GM12878 (cell line): ENCODE data around the gene CPNE6. TPM values are rescaled to one million over a fixed set of nuclear protein-coding genes. Genes with fewer than 3 reads are reported as not detected.

Experiments
- ATAC-seq: fragments of 200-7000 bp; cut with Tn5 transposase; 3 replicates; pipeline ENCODE4 v1.9.1; 2020; ENCODE audit warnings: mild to moderate bottlenecking, moderate library complexity
- BruUV-seq: library from RNA; stranded (reverse); fragments of 400-500 nt; replicated peaks from 2 replicates; lab custom pipeline; 2021; lab: Mats Ljungman, UMichigan
- CTCF ChIA-PET: fragments of 300-600 bp; sonication (Branson Sonifier 250); formaldehyde crosslinking; extraction: SDS; loops from one replicate; lab custom pipeline; 2021; ENCODE audit warnings: inconsistent platforms; lab: Yijun Ruan, JAX
- POLR2A ChIA-PET: fragments of 350-600 bp; formaldehyde crosslinking; extraction: SDS; loops from one replicate; lab custom pipeline; 2021; ENCODE audit warnings: inconsistent platforms; lab: Charles Lee
- RAD21 ChIA-PET: fragments of 300-600 bp; sonication (Branson Sonifier 250); formaldehyde crosslinking; loops from one replicate; lab custom pipeline; 2023; ENCODE audit warnings: antibody characterized with exemption; ENCODE audit not compliant: unreplicated experiment; lab: Charles Lee
- SMC1A ChIA-PET: fragments of 300-600 bp; sonication (Branson Sonifier 250); formaldehyde crosslinking; loops from one replicate; lab custom pipeline; 2023; ENCODE audit not compliant: unreplicated experiment, uncharacterized antibody; lab: Charles Lee
- DNase-seq: peaks from one replicate; pipeline ENCODE4 v3.0.0-alpha.2; 2011; ENCODE audit warnings: low read depth, low spot score
- FAIRE-seq: peaks from 3 replicates; lab custom pipeline; 2011; peaks lifted over from hg19 to GRCh38; lab: Jason Lieb, UNC
- H2AFZ ChIP-seq: 2 replicates; pipeline ENCODE4 v1.6.0; 2011; ENCODE audit warnings: low read depth, low read length, control low read depth; ENCODE audit not compliant: control insufficient read depth
- H3K27ac ChIP-seq: 2 replicates; pipeline ENCODE4 v1.5.1; 2011; ENCODE audit warnings: control low read depth; ENCODE audit not compliant: control insufficient read depth, insufficient read depth
- H3K27me3 ChIP-seq, 2 experiments: replicated peaks in 1 of 2; 2 replicates each; pipeline versions ENCODE4 v1.6.0 to v1.6.1; 2011; ENCODE audit warnings: low read length in 1 of 2; ENCODE audit not compliant: control insufficient read depth in 2 of 2, insufficient read depth in 2 of 2
- H3K36me3 ChIP-seq, 2 experiments: 2 replicates each; pipeline ENCODE4 v1.5.1; 2011; ENCODE audit warnings: low read length in 1 of 2; ENCODE audit not compliant: control insufficient read depth in 2 of 2, insufficient read depth in 2 of 2
- H3K4me1 ChIP-seq: 2 replicates; pipeline ENCODE4 v1.6.1; 2011; ENCODE audit warnings: mild to moderate bottlenecking, low read length, moderate library complexity, mixed read lengths; ENCODE audit not compliant: control insufficient read depth, insufficient read depth
- H3K4me2 ChIP-seq: 2 replicates; pipeline ENCODE4 v1.6.0; 2011; ENCODE audit warnings: control low read depth; ENCODE audit not compliant: control insufficient read depth, insufficient read depth
- H3K4me3 ChIP-seq: fragments of 200-600 bp; sonication (generic); 2 replicates; pipeline ENCODE4 v1.5.1; 2016
- H3K79me2 ChIP-seq: 2 replicates; pipeline ENCODE4 v1.6.0; 2011; ENCODE audit warnings: low read length; ENCODE audit not compliant: control insufficient read depth, insufficient read depth
- H3K9ac ChIP-seq: 2 replicates; pipeline ENCODE4 v1.8.0; 2011; ENCODE audit warnings: low read length, control low read depth, mixed read lengths; ENCODE audit not compliant: control insufficient read depth, insufficient read depth
- H3K9me3 ChIP-seq: replicated peaks from 3 replicates; pipeline ENCODE4 v1.5.1; 2011; ENCODE audit warnings: mild to moderate bottlenecking, low read length; ENCODE audit not compliant: control insufficient read depth, insufficient read depth
- H4K20me1 ChIP-seq: 2 replicates; pipeline ENCODE4 v1.6.0; 2011; ENCODE audit not compliant: control insufficient read depth, insufficient read depth
- BRCA1 ChIP-seq: IDR thresholded peaks from 2 replicates; pipeline ENCODE4 v1.6.1; 2011; ENCODE audit warnings: low read depth, low read length, improper control_type of control experiment
- FOXK2 ChIP-seq: fragments of 450-650 bp; IDR thresholded peaks from 2 replicates; pipeline ENCODE4 v1.6.1; 2017; ENCODE audit warnings: mild to moderate bottlenecking, moderate library complexity
- JUND ChIP-seq: IDR thresholded peaks from 2 replicates; pipeline ENCODE4 v1.6.1; 2012; ENCODE audit warnings: low read depth, mild to moderate bottlenecking, low read length, improper control_type of control experiment, moderate library complexity
- MXI1 ChIP-seq: fragments of 150-350 bp; IDR thresholded peaks from 2 replicates; pipeline ENCODE4 v1.6.1; 2011; ENCODE audit warnings: low read depth, mild to moderate bottlenecking, inconsistent platforms, low read length, improper control_type of control experiment
- TBL1XR1 ChIP-seq: IDR thresholded peaks from 2 replicates; pipeline ENCODE4 v1.6.1; 2012; ENCODE audit warnings: low read depth, low read length, improper control_type of control experiment
- ZBED1 ChIP-seq: IDR thresholded peaks from 2 replicates; pipeline ENCODE4 v1.6.1; 2016; ENCODE audit warnings: borderline replicate concordance
- WGBS: methylation state at CpG from one replicate; pipeline ENCODE4 v1.1.6; 2016; ENCODE audit warnings: low lambda C conversion rate; ENCODE audit not compliant: insufficient replicate concordance, insufficient coverage; ENCODE audit errors: missing lambda C conversion rate; 5-methylcytosine and 5-hydroxymethylcytosine counted together
- in situ Hi-C: fragments of 300-500 bp; cut with MboI; formaldehyde crosslinking; loops from 9 replicates; pipeline ENCODE4 v1.14.3; 2018; ENCODE audit warnings: mixed read lengths
- intact Hi-C: fragments of 100-400 bp; cut with micrococcal nuclease; formaldehyde crosslinking; loops from one replicate; pipeline ENCODE4 v1.14.2; 2022; ENCODE audit not compliant: unreplicated experiment
- polyA plus RNA-seq, 11 experiments: library from polyadenylated mRNA; depleted of rRNA in 4 of 11; unstranded in 6 of 11; stranded (reverse) in 5 of 11; fragments of >200 nt; fragmentation: Nextera tagmentation in 4 of 11; fragmentation: Illumina TruSeq in 1 of 11; extraction: Ambion mirVana in 4 of 11; extraction: Trizol in 1 of 11; gene quantifications; 1 replicate in 1 of 11; 2 replicates in 10 of 11; pipeline versions ENCODE4 v1.2.1 to v1.2.3, GENCODE V29; 2011 to 2016; ENCODE audit warnings: inconsistent platforms in 2 of 11, missing spikeins in 2 of 11, low read depth in 1 of 11
- total RNA-seq, 4 experiments: library from RNA; depleted of rRNA in 3 of 4; stranded (reverse); fragments of >200 nt in 3 of 4; fragmentation: Illumina TruSeq in 1 of 4; extraction: Trizol in 1 of 4; gene quantifications; 2 replicates each; pipeline versions ENCODE4 v1.2.1 to v1.2.3, GENCODE V29; 2013 to 2021
- TF ChIP-seq, protein P1 (sequence below): fragments of 450-650 bp; IDR thresholded peaks from 2 replicates; pipeline ENCODE4 v1.6.1; 2018; ENCODE audit warnings: mild to moderate bottlenecking, low read depth, moderate library complexity; ENCODE audit not compliant: partially characterized antibody
- TF ChIP-seq, protein P2 (sequence below): IDR thresholded peaks from 2 replicates; pipeline ENCODE4 v1.6.1; 2011; ENCODE audit warnings: borderline replicate concordance, low read depth, mild to moderate bottlenecking, moderate library complexity, mixed read lengths, low read length; ENCODE audit not compliant: insufficient read depth; ENCODE audit errors: extremely low read length

CPNE6 gene
- total and polyA plus RNA-seq, 10 of the 15 experiments (the other 5 are each of a cell fraction or from before 2014, with no cell fraction given) = 0.06 to 0.43 (median 0.18) TPM; not detected in 3

DNA sequence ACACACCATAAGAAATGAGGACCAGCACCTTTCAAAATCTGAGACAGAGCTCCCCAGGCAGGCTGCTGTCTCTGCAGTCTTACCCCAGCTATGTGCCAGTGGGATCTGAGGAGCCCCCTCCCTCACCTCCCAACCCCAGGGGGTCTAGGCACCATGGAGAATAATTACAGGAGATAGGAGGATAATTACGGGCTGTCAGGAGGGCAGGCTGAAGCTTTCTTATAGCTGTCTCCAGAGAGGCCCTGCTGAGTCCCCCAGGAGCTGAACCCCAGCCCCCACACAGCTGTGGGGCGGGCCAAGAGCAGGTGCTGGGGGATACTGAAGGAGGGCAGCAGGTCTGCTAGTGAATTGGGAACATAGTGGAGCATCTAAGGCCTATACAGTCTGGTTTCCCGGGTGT, 6.8 kb downstream of the CPNE6 start:
- H4K20me1 ChIP-seq = no peaks in the 10 kb centered on the region
- ChIA-PET SMC1A (interaction anchor here (1.3 to 5.2 kb wide), 2 partner anchors 14 to 20 kb away, joined by 3 to 51 read pairs; partner anchors contain the start of gene PCK2), RAD21 (no interaction called here), POLR2A (no interaction called here), CTCF (no interaction called here)
- no peak overlapping the region for H3K4me2 ChIP-seq
- TF ChIP-seq ZBED1 (no peak), FOXK2 (no peak), MXI1 (no peak), JUND (no peak), BRCA1 (no peak), TBL1XR1 (no peak)
- TF ChIP-seq, protein P1, sequence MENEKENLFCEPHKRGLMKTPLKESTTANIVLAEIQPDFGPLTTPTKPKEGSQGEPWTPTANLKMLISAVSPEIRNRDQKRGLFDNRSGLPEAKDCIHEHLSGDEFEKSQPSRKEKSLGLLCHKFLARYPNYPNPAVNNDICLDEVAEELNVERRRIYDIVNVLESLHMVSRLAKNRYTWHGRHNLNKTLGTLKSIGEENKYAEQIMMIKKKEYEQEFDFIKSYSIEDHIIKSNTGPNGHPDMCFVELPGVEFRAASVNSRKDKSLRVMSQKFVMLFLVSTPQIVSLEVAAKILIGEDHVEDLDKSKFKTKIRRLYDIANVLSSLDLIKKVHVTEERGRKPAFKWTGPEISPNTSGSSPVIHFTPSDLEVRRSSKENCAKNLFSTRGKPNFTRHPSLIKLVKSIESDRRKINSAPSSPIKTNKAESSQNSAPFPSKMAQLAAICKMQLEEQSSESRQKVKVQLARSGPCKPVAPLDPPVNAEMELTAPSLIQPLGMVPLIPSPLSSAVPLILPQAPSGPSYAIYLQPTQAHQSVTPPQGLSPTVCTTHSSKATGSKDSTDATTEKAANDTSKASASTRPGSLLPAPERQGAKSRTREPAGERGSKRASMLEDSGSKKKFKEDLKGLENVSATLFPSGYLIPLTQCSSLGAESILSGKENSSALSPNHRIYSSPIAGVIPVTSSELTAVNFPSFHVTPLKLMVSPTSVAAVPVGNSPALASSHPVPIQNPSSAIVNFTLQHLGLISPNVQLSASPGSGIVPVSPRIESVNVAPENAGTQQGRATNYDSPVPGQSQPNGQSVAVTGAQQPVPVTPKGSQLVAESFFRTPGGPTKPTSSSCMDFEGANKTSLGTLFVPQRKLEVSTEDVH = no peak
- TF ChIP-seq, protein P2, sequence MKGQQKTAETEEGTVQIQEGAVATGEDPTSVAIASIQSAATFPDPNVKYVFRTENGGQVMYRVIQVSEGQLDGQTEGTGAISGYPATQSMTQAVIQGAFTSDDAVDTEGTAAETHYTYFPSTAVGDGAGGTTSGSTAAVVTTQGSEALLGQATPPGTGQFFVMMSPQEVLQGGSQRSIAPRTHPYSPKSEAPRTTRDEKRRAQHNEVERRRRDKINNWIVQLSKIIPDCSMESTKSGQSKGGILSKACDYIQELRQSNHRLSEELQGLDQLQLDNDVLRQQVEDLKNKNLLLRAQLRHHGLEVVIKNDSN = no peak
- no peak overlapping the region for H3K9ac ChIP-seq
- H3K36me3 ChIP-seq = no peaks in the 10 kb centered on the region
- DNase-seq (no peak), FAIRE-seq (no peak), ATAC-seq (no peak)
- H3K4me3 ChIP-seq = no peak overlapping the region
- no peaks in the 10 kb centered on the region for H3K79me2 ChIP-seq
- BruUV-seq = no TSS peak
- H3K27ac ChIP-seq = no peak overlapping the region
- H2AFZ ChIP-seq = no peak overlapping the region
- peaks cover 28% of the 10 kb centered on the region for H3K4me1 ChIP-seq
- intact Hi-C loops = no loop called here
- 14% methylated on average over 3 of the region's 3 CpGs for WGBS
- no peaks in the 10 kb centered on the region for H3K27me3 ChIP-seq
- H3K9me3 ChIP-seq = no peaks in the 10 kb centered on the region
- in situ Hi-C loops = no loop called here
